ENCODE results near the gene ABCA2.
A peak's percentile ranks its signal among the peaks of the same experiment; 100 is the strongest.
"Not testable (repeated sequence)": the region's sequence is repeated elsewhere in the genome, so short reads cannot be mapped to it uniquely, and the experiment has no call there.

The ABCA2 gene

DNA sequence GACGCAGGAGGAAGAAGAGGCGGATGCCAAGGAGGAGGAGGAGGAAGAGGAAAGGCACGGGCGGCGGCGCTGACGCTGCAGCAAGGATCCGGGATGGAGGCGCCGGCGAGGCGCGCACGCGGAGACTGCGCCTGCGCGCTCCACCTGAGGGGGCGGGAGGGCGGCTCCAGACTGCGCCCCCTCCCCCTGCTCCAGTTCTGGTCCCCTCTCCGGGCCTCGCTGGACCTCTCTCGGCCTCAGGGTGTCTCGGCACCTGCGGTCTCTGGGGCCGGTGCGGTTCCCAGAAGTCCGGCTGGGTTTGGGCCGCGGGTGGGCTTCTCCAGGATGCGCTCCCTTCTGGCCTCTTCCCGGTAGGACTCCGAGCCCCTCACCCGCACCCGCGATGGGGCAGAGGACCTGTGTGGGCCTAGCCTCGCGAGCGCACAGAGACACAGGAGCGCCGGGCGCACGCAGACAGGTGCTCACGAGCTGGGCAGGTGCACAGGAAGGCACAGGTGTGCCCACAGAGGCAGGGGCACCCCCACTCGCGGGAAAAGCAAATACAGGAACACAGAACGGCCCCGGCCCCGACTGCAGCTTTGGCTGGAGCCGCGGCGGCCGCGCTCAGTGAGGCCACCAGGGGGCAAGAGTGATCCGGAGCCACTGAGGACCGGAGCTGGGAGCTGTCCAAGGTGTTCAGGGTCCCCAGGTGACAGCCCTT is 18.2 kb upstream of the ABCA2 start, which contains the start of gene NPDC1:
NPDC1 (minus strand) TSS at position 90 of the 700 bp plus-strand sequence. CDS start 188 bp downstream, outside the sequence.
- DNase-seq (ENCODE audit: low read depth in 2 of 2): peak; percentile 68 to 83

DNA sequence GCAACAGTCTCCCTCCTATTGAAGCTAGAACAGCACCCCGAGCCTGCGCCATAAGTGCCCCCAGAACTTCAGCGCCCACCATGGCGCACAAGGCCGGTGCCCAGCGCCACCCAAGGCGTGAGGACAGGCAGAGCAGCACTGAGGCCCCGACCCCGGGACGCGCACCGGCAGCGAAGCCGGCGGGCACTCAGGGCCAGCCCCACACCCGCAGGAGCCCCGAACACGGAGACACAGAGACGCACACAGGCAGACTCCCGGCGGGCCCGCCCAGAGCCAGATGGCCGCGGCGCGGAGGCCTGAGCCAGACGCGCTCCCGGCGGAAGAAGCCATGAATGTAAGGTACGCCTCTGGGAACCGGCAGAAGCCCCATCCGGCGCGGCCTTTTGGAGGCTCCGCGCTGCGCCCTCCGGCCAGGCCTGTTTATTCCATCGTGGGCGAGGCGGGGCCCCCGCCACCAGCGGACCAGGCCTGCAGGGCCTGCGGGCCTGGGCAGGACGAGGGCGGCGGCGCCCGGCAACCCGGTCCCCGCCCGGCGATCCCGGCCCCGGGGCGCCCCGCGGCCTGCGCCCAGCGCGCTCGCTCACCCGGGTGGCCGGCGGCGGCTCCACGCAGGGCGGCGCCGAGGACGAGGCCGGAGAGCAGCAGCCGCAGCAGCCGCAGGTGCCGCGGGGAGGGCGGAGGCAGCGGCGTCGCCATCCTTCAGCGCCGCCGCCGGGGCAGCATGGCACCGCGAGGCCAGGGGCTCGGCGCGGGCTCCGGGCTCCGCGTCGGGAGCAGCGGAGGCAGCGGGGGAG is 17.5 kb upstream of the ABCA2 start:
- DNase-seq (ENCODE audit: low read depth in 2 of 2): no peak

GRCh38 chr9:137044502-137045177 is 16.6 kb upstream of the ABCA2 start:
- DNase-seq (ENCODE audit: low read depth in 2 of 2): no peak

GRCh38 chr9:137044037-137044436 is 16.0 kb upstream of the ABCA2 start:
- no peak for DNase-seq (ENCODE audit: low read depth in 2 of 2)

DNA sequence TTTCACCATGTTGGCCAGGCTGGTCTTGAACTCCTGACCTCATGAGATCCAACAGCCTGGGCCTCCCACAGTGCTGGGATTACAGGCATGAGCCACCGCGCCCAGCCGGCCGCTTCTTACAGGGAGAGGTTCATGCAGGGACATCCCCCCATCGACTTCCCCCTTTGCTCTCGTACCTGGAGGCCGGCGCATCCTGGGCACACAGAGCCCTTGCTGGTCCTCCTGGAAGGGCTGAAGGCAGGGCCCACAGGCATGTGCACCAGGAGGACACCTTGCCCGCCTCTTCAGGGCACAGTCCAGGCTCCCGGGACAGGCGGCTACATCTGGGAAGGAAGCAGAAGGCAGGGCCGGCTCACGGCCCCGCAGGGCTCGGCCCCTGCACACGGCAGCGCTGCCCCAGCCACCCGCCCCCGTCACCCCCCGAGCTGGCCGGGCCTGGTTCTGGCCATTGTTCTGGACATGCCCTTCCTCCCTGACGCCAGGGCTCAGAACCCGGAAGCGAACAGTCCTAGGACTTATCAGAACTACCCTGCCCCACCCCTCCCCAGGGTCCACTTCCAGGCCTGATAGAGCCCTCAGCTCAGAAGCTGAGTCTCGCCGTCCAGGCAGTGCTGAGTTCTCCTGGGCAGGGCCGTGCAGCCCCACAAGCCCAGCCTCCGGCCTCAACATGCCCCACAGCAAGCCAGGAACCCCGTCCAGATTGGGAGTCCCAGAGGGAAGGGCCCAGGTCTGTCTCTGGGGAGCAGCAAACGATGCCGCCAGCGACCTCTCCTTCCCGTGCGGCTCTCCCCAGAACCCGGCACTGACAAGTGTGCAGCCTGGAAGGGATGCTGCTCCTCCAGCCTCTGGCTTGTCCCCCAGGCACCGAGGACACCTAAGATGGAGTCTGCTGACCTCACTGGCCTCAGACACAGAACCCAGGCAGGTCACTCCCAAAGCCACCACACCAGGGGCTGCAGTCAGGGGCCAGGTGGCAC is 15.0 kb upstream of the ABCA2 start:
- no peak for DNase-seq (ENCODE audit: low read depth in 2 of 2)

DNA sequence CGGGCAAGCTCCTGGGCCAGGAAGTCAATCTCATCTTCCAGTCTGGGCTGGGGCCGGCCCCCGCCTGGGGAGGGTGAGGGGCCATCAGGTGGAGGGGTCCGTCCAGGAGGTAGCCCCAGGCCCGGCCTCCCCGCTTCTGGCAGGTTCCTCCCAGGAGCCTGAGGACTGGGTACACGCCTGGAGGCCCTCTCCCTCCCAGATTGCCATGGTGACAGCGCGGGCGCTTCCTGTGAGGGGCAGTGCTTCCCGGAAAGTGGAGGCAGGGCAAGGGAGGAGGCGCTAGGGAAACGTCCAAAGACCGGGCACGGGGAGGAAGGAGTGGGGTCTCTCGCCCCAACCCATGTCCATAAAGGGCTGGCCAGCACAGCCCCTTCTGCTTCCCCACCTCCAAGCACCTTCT is 13.1 kb upstream of the ABCA2 start:
- no peak for DNase-seq (ENCODE audit: low read depth in 2 of 2)

DNA sequence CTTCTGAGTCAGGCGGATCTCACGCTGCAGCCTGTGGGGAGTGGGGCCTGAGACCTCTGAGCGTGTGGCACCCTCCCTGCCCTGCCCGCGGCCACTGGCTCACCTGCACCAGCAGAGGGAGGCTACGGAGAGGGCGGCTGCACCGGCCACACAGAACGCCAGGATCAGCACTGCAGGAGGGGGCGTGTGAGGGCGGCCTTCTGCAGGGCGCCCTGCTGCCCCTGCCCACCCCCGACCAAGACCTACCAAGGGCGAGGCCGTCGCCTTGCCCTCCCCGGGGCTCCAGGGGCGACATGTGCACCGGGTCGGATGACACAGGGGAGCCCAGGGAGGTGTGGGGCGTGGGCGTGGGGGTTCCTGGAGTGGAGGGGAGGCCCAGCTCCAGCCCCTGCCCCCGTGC is 12.5 kb upstream of the ABCA2 start:
- no peak for DNase-seq (ENCODE audit: low read depth in 2 of 2)

GRCh38 chr9:137039611-137040366 is 11.8 kb upstream of the ABCA2 start:
- DNase-seq (ENCODE audit: low read depth in 2 of 2): no peak

- no peak for DNase-seq (ENCODE audit: low read depth in 2 of 2)
Measured at GRCh38 chr9:137038916-137039315, 10.9 kb upstream of the ABCA2 start.

DNA sequence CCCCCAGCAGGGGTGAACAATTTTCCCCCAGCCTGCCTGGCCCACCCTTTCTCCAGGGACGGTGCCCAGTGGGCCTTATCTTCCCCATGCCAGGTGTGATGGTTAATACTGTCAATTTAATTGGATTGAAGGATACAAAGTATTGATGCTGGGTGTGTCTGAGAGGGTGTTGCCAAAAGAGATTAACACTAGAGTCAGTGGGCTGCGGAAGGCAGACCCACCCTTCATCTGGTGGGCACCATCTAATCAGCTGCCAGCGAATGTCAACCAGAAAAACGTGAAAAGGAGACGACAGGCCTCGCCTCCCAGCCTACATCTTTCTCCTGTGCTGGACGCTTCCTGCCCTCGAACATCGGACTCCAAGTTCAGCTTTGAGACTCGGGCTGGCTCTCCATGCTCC is 9.4 kb upstream of the ABCA2 start:
- DNase-seq (ENCODE audit: low read depth in 2 of 2): no peak

DNA sequence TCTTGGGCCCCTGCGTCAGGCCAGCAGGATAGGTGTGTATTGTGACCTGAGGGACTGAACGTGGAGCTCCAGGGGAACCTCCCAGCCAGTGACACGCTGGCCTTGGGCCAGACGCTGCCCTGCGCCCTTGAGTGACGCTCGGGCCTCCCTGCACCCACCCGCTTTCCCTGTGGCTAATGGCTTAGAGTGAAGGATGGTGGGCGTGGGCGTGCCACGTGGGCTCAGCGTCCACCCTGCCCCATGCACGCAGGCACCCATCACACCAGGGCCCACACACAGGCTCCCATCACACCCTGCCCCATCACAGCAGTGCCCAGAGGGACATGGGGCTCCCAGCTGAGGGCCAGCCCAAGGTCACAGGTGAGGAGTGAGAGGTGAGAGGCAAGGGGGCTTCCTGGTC is 9.0 kb upstream of the ABCA2 start:
- no peak for DNase-seq (ENCODE audit: low read depth in 2 of 2)

DNA sequence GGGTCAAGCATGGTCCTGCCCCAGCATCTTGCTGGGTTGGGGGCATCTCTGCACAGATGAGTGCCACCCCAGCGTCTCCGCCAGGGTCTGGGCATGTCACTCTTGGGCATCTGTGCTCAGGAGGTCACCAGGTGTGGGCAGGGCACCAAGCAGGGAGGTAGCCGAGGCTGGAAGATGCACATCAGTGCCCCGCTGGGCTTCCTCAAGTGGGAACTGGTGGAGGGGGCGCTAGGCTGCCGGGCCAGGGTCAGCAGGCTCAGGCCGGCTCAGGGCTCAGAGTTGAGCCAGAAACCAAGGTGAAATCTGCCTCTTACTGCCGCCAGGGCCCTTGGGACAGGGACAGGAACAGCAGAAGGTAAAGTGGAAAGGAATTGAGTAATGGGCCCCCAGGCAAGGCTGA is 7.9 kb upstream of the ABCA2 start:
- DNase-seq (ENCODE audit: low read depth in 2 of 2): no peak

DNA sequence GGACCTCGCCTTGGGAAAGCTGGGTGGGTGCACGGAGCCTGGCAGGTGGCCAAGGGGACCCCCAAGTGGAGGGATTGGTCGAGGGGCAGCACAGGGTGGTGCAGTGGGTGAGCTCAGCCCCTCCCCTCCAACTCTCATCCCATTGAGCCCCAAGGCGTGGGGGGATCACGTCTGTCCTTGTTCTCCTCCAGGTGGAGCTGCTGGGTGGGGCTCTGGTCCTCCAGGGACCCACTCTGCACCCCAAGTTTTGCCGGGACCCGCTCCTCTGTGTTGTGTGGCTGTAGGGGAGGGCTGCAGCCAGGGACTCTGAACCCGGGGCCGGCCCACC is 7.4 kb upstream of the ABCA2 start:
- DNase-seq (ENCODE audit: low read depth in 2 of 2): no peak

- DNase-seq (ENCODE audit: low read depth in 2 of 2): peak; percentile 82 to 83
Measured at GRCh38 chr9:137034709-137035506, 6.9 kb upstream of the ABCA2 start.

GRCh38 chr9:137034039-137034708 is 6.1 kb upstream of the ABCA2 start:
- no peak for DNase-seq (ENCODE audit: low read depth in 2 of 2)

DNA sequence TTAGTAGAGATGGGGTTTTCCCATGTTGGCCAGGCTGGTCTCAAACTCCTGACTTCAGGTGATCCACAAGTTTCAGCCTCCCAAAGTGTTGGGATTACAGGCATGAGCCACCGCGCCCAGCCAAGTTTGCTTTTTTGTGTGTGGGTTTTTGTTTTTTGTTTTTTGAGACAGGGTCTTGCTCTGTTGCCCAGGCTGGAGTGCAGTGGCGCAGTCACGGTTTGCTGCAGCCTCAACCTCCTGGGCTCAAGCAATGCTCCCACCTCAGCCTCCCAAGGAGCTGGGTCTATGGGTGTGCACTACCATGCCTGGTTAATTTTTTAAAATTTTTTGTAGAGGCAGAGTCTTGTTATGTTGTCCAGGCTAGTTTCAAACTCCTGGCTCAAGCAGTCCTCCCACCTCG is 5.4 kb upstream of the ABCA2 start:
- DNase-seq (ENCODE audit: low read depth in 2 of 2): not testable (repeated sequence)

DNA sequence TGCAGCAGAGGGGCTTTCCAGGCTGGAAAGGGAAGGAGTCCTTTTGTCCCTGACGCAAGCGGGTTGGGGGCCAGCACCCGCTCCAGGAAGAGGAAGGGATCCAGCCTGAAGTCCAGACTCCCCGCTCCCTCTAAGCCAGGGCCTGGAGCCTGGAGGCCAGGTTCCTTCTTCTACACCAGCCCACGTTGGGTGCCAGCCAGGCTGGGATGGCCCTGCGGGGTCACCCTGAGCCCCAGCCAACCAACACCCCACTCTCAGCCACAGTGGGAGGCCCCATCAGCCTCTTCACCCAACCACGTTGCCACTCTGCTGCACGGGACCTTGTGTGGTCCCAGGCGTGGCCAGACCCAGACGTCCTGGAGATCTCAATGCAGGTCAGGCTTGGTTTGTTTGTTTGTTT is 4.8 kb upstream of the ABCA2 start:
- DNase-seq (ENCODE audit: low read depth in 2 of 2): no peak

DNA sequence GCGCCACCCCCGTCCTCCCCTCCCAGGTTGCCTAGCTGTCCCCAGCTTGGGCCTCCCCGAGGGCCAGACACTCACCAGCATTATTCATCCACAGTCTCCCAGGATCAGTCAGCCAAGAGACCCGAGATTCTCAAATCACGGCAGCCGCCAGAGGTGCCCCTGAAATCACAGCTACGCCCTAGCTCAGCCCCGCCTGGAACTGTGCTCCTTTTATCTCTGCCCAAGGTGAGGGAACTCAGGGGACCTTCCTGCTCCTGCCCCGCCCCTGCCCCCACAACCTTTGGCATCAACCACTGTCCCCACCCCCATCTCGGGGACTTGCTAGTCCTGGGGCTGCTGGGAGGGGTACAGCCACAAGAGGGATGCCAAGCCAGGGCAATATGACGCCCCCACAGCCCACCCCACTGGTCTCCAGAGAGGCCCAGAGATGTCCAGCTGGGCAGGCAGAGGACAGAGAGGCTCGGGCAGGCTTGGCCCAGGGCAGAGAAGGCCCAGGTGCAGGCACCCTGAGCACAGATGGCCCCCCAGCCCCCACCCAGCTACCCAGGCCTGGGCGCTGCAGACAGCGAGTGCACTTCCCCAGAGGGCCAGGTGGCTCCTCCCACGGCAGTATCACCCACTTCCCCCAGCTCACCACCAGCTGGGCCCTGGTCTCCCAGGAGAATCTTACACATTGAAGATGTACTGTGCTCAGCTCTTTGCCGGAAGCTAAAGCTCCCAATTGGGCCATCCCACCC is 4.0 kb upstream of the ABCA2 start, which contains the start of gene FUT7:
FUT7 (minus strand) TSS at position 185 of the 737 bp plus-strand sequence; CDS start at position 88, 97 bp downstream.
- peak in 1 of 2 donors; percentile 27 for DNase-seq (ENCODE audit: low read depth in 2 of 2)
